GM12878 (cell line): ENCODE results near the gene GTF3C1. TPM values are rescaled to one million over a fixed set of nuclear protein-coding genes. Genes with fewer than 3 reads are reported as not detected.

Experiments used
- ATAC-seq: fragments of 200-7000 bp; cut with Tn5 transposase; 3 replicates; pipeline ENCODE4 v1.9.1; 2020; ENCODE audit warnings: mild to moderate bottlenecking, moderate library complexity
- BruUV-seq: library from RNA; stranded (reverse); fragments of 400-500 nt; replicated peaks from 2 replicates; lab custom pipeline; 2021; lab: Mats Ljungman, UMichigan
- CTCF ChIA-PET: fragments of 300-600 bp; sonication (Branson Sonifier 250); formaldehyde crosslinking; extraction: SDS; loops from one replicate; lab custom pipeline; 2021; ENCODE audit warnings: inconsistent platforms; lab: Yijun Ruan, JAX
- POLR2A ChIA-PET: fragments of 350-600 bp; formaldehyde crosslinking; extraction: SDS; loops from one replicate; lab custom pipeline; 2021; ENCODE audit warnings: inconsistent platforms; lab: Charles Lee
- RAD21 ChIA-PET: fragments of 300-600 bp; sonication (Branson Sonifier 250); formaldehyde crosslinking; loops from one replicate; lab custom pipeline; 2023; ENCODE audit warnings: antibody characterized with exemption; ENCODE audit not compliant: unreplicated experiment; lab: Charles Lee
- SMC1A ChIA-PET: fragments of 300-600 bp; sonication (Branson Sonifier 250); formaldehyde crosslinking; loops from one replicate; lab custom pipeline; 2023; ENCODE audit not compliant: unreplicated experiment, uncharacterized antibody; lab: Charles Lee
- DNase-seq: peaks from one replicate; pipeline ENCODE4 v3.0.0-alpha.2; 2011; ENCODE audit warnings: low read depth, low spot score
- FAIRE-seq: peaks from 3 replicates; lab custom pipeline; 2011; peaks lifted over from hg19 to GRCh38; lab: Jason Lieb, UNC
- H2AFZ ChIP-seq: 2 replicates; pipeline ENCODE4 v1.6.0; 2011; ENCODE audit warnings: low read depth, low read length, control low read depth; ENCODE audit not compliant: control insufficient read depth
- H3K27ac ChIP-seq: 2 replicates; pipeline ENCODE4 v1.5.1; 2011; ENCODE audit warnings: control low read depth; ENCODE audit not compliant: control insufficient read depth, insufficient read depth
- H3K27me3 ChIP-seq, 2 experiments: replicated peaks in 1 of 2; 2 replicates each; pipeline versions ENCODE4 v1.6.0 to v1.6.1; 2011; ENCODE audit warnings: low read length in 1 of 2; ENCODE audit not compliant: control insufficient read depth in 2 of 2, insufficient read depth in 2 of 2
- H3K36me3 ChIP-seq, 2 experiments: 2 replicates each; pipeline ENCODE4 v1.5.1; 2011; ENCODE audit warnings: low read length in 1 of 2; ENCODE audit not compliant: control insufficient read depth in 2 of 2, insufficient read depth in 2 of 2
- H3K4me1 ChIP-seq: 2 replicates; pipeline ENCODE4 v1.6.1; 2011; ENCODE audit warnings: mild to moderate bottlenecking, low read length, moderate library complexity, mixed read lengths; ENCODE audit not compliant: control insufficient read depth, insufficient read depth
- H3K4me2 ChIP-seq: 2 replicates; pipeline ENCODE4 v1.6.0; 2011; ENCODE audit warnings: control low read depth; ENCODE audit not compliant: control insufficient read depth, insufficient read depth
- H3K4me3 ChIP-seq: fragments of 200-600 bp; sonication (generic); 2 replicates; pipeline ENCODE4 v1.5.1; 2016
- H3K79me2 ChIP-seq: 2 replicates; pipeline ENCODE4 v1.6.0; 2011; ENCODE audit warnings: low read length; ENCODE audit not compliant: control insufficient read depth, insufficient read depth
- H3K9ac ChIP-seq: 2 replicates; pipeline ENCODE4 v1.8.0; 2011; ENCODE audit warnings: low read length, control low read depth, mixed read lengths; ENCODE audit not compliant: control insufficient read depth, insufficient read depth
- H3K9me3 ChIP-seq: replicated peaks from 3 replicates; pipeline ENCODE4 v1.5.1; 2011; ENCODE audit warnings: mild to moderate bottlenecking, low read length; ENCODE audit not compliant: control insufficient read depth, insufficient read depth
- H4K20me1 ChIP-seq: 2 replicates; pipeline ENCODE4 v1.6.0; 2011; ENCODE audit not compliant: control insufficient read depth, insufficient read depth
- EP300 ChIP-seq, 2 experiments: fragments of 150-350 bp in 1 of 2; IDR thresholded peaks; 2 replicates each; pipeline ENCODE4 v1.6.1; 2011 to 2012; ENCODE audit warnings: low read depth in 2 of 2, low read length in 2 of 2, borderline replicate concordance in 1 of 2, improper control_type of control experiment in 1 of 2, inconsistent platforms in 1 of 2; ENCODE audit not compliant: control insufficient read depth in 1 of 2
- GATAD2B ChIP-seq: fragments of 450-650 bp; conservative IDR thresholded peaks from 2 replicates; pipeline ENCODE4 v1.6.1; 2017; ENCODE audit warnings: low read depth, mild to moderate bottlenecking, moderate library complexity
- HDGF ChIP-seq: fragments of 450-650 bp; IDR thresholded peaks from 2 replicates; pipeline ENCODE4 v1.6.1; 2016; ENCODE audit warnings: antibody characterized with exemption
- IRF4 ChIP-seq: IDR thresholded peaks from 2 replicates; pipeline ENCODE4 v1.6.1; 2011; ENCODE audit warnings: low read depth, low read length
- MTA3 ChIP-seq: IDR thresholded peaks from 2 replicates; pipeline ENCODE4 v1.6.1; 2012; ENCODE audit warnings: low read length, inconsistent platforms, borderline replicate concordance
- NFYA ChIP-seq: IDR thresholded peaks from 2 replicates; pipeline ENCODE4 v1.6.1; 2011; ENCODE audit warnings: low read depth, mild to moderate bottlenecking, low read length, improper control_type of control experiment, borderline replicate concordance
- NFYB ChIP-seq: IDR thresholded peaks from 2 replicates; pipeline ENCODE4 v1.6.1; 2011; ENCODE audit warnings: low read depth, mild to moderate bottlenecking, low read length, improper control_type of control experiment, moderate library complexity; ENCODE audit not compliant: insufficient read depth
- RAD51 ChIP-seq: fragments of 450-650 bp; IDR thresholded peaks from 2 replicates; pipeline ENCODE4 v1.6.1; 2016; ENCODE audit warnings: moderate library complexity, mild to moderate bottlenecking, inconsistent platforms
- RFX5 ChIP-seq: IDR thresholded peaks from 2 replicates; pipeline ENCODE4 v1.6.1; 2011; ENCODE audit warnings: low read depth, low read length, improper control_type of control experiment
- SMC3 ChIP-seq: IDR thresholded peaks from 2 replicates; pipeline ENCODE4 v1.6.1; 2011; ENCODE audit warnings: low read length, improper control_type of control experiment, borderline replicate concordance
- WGBS: methylation state at CpG from one replicate; pipeline ENCODE4 v1.1.6; 2016; ENCODE audit warnings: low lambda C conversion rate; ENCODE audit not compliant: insufficient replicate concordance, insufficient coverage; ENCODE audit errors: missing lambda C conversion rate; 5-methylcytosine and 5-hydroxymethylcytosine counted together
- in situ Hi-C: fragments of 300-500 bp; cut with MboI; formaldehyde crosslinking; loops from 9 replicates; pipeline ENCODE4 v1.14.3; 2018; ENCODE audit warnings: mixed read lengths
- intact Hi-C: fragments of 100-400 bp; cut with micrococcal nuclease; formaldehyde crosslinking; loops from one replicate; pipeline ENCODE4 v1.14.2; 2022; ENCODE audit not compliant: unreplicated experiment
- polyA plus RNA-seq, 11 experiments: library from polyadenylated mRNA; depleted of rRNA in 4 of 11; unstranded in 6 of 11; stranded (reverse) in 5 of 11; fragments of >200 nt; fragmentation: Nextera tagmentation in 4 of 11; fragmentation: Illumina TruSeq in 1 of 11; extraction: Ambion mirVana in 4 of 11; extraction: Trizol in 1 of 11; gene quantifications; 1 replicate in 1 of 11; 2 replicates in 10 of 11; pipeline versions ENCODE4 v1.2.1 to v1.2.3, GENCODE V29; 2011 to 2016; ENCODE audit warnings: inconsistent platforms in 2 of 11, missing spikeins in 2 of 11, low read depth in 1 of 11
- total RNA-seq, 4 experiments: library from RNA; depleted of rRNA in 3 of 4; stranded (reverse); fragments of >200 nt in 3 of 4; fragmentation: Illumina TruSeq in 1 of 4; extraction: Trizol in 1 of 4; gene quantifications; 2 replicates each; pipeline versions ENCODE4 v1.2.1 to v1.2.3, GENCODE V29; 2013 to 2021
- TF ChIP-seq, protein P1 (sequence below): fragments of 450-650 bp; IDR thresholded peaks from 2 replicates; pipeline ENCODE4 v1.6.1; 2016; ENCODE audit warnings: mild to moderate bottlenecking, moderate library complexity, borderline replicate concordance
- TF ChIP-seq, protein P2 (sequence below): IDR thresholded peaks from 2 replicates; pipeline ENCODE4 v1.6.1; 2011; ENCODE audit warnings: low read depth, low read length, improper control_type of control experiment, borderline replicate concordance
- TF ChIP-seq, protein P3 (sequence below): fragments of 450-650 bp; IDR thresholded peaks from 2 replicates; pipeline ENCODE4 v1.6.1; 2016; ENCODE audit warnings: mild to moderate bottlenecking
- TF ChIP-seq, protein P4 (sequence below): IDR thresholded peaks from 2 replicates; pipeline ENCODE4 v1.6.1; 2012; ENCODE audit warnings: low read length, inconsistent platforms

Gene GTF3C1
- total and polyA plus RNA-seq, 10 of the 15 experiments (the other 5 are each of a cell fraction or from before 2014, with no cell fraction given), result 0.98 to 60.9 (median 34.3) TPM

DNA sequence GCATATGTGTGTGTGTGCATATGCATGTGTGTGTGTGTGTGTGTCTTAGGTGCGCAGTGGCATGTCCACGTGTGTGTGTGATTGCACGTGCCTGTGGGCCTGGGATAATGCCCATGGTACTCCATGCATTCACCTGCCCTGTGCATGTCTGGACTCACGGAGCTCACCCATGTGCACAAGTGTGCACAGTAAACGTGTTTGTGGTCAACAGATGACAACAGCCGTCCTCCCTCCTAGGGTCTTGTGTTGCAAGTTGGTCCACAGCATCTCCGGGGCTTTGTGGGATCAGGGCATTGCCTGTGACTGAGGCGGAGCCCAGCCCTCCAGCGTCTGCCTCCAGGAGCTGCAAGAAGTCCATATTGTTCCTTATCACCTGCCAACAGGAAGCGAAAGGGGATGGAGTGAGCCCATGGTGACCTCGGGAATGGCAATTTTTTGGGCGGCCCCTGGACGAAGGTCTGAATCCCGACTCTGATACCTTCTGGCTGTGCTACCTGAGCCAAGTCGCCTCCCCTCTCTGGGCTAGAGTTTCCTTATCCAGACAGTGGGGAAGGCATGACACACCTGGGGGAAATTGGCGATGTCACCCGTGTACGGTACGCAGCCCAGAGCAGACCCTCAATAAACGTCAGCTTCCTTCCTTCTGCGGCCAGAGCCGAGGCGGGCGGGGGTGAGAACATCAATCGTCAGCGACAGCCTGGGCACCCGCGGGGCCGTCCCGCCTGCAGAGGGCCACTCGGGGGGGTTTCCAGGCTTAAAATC, 100.1 kb downstream of the GTF3C1 start:
- ChIA-PET POLR2A (interaction anchor here (1.0 to 8.4 kb wide), 10 partner anchors 9 to 250 kb away, joined by 3 to 132 read pairs (median 8); partner anchors contain the start of gene IL21R), SMC1A (interaction anchor here (1.1 to 7.8 kb wide), 14 partner anchors 10 to 295 kb away, joined by 3 to 82 read pairs (median 8); partner anchors contain the start of gene IL21R), RAD21 (interaction anchor here (1.1 to 9.5 kb wide), 12 partner anchors 19 to 270 kb away, joined by 3 to 145 read pairs (median 10); partner anchors contain the start of gene IL21R), CTCF (interaction anchor here (1.1 to 9.7 kb wide), 9 partner anchors 12 to 270 kb away, joined by 3 to 106 read pairs (median 20); no protein-coding TSS in a partner anchor)
- no peak overlapping the region for H2AFZ ChIP-seq
- peaks cover 37 to 38% of the 10 kb centered on the region in 2 experiments for H3K36me3 ChIP-seq
- intact Hi-C loops, result loop anchor here (2.0 to 5.0 kb wide), 2 partner anchors 41 to 62 kb away; no protein-coding TSS in a partner anchor
- in situ Hi-C loops, result loop anchor here (10.0 kb wide), 2 partner anchors 275 to 1615 kb away; no protein-coding TSS in a partner anchor
- no peaks in the 10 kb centered on the region for H4K20me1 ChIP-seq
- peak overlapping the region; percentile 67 for H3K4me2 ChIP-seq
- H3K27ac ChIP-seq, result peak overlapping the region; percentile 66
- peaks cover 4% of the 10 kb centered on the region for H3K9me3 ChIP-seq
- DNase-seq (no peak), FAIRE-seq (no peak), ATAC-seq (peak; percentile 79)
- H3K4me1 ChIP-seq, result peaks cover 57% of the 10 kb centered on the region
- no peak overlapping the region for H3K9ac ChIP-seq
- 11% methylated on average over 31 of the region's 31 CpGs for WGBS
- no peaks in the 10 kb centered on the region for H3K27me3 ChIP-seq
- H3K4me3 ChIP-seq, result no peak overlapping the region
- BruUV-seq, result TSS peak; percentile 31
- H3K79me2 ChIP-seq, result no peaks in the 10 kb centered on the region
- TF ChIP-seq, protein P1, sequence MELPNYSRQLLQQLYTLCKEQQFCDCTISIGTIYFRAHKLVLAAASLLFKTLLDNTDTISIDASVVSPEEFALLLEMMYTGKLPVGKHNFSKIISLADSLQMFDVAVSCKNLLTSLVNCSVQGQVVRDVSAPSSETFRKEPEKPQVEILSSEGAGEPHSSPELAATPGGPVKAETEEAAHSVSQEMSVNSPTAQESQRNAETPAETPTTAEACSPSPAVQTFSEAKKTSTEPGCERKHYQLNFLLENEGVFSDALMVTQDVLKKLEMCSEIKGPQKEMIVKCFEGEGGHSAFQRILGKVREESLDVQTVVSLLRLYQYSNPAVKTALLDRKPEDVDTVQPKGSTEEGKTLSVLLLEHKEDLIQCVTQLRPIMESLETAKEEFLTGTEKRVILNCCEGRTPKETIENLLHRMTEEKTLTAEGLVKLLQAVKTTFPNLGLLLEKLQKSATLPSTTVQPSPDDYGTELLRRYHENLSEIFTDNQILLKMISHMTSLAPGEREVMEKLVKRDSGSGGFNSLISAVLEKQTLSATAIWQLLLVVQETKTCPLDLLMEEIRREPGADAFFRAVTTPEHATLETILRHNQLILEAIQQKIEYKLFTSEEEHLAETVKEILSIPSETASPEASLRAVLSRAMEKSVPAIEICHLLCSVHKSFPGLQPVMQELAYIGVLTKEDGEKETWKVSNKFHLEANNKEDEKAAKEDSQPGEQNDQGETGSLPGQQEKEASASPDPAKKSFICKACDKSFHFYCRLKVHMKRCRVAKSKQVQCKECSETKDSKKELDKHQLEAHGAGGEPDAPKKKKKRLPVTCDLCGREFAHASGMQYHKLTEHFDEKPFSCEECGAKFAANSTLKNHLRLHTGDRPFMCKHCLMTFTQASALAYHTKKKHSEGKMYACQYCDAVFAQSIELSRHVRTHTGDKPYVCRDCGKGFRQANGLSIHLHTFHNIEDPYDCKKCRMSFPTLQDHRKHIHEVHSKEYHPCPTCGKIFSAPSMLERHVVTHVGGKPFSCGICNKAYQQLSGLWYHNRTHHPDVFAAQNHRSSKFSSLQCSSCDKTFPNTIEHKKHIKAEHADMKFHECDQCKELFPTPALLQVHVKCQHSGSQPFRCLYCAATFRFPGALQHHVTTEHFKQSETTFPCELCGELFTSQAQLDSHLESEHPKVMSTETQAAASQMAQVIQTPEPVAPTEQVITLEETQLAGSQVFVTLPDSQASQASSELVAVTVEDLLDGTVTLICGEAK, result no peak
- peak; percentile 90 for TF ChIP-seq HDGF
- TF ChIP-seq MTA3, result peak; percentile 40; the same call in 1 of the 2 replicates
- TF ChIP-seq SMC3, result no peak
- no peak for TF ChIP-seq IRF4
- no peak for TF ChIP-seq NFYA
- TF ChIP-seq, protein P2, sequence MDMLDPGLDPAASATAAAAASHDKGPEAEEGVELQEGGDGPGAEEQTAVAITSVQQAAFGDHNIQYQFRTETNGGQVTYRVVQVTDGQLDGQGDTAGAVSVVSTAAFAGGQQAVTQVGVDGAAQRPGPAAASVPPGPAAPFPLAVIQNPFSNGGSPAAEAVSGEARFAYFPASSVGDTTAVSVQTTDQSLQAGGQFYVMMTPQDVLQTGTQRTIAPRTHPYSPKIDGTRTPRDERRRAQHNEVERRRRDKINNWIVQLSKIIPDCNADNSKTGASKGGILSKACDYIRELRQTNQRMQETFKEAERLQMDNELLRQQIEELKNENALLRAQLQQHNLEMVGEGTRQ, result no peak
- TF ChIP-seq NFYB, result no peak
- no peak for TF ChIP-seq RAD51
- TF ChIP-seq RFX5, result no peak
- TF ChIP-seq, protein P3, sequence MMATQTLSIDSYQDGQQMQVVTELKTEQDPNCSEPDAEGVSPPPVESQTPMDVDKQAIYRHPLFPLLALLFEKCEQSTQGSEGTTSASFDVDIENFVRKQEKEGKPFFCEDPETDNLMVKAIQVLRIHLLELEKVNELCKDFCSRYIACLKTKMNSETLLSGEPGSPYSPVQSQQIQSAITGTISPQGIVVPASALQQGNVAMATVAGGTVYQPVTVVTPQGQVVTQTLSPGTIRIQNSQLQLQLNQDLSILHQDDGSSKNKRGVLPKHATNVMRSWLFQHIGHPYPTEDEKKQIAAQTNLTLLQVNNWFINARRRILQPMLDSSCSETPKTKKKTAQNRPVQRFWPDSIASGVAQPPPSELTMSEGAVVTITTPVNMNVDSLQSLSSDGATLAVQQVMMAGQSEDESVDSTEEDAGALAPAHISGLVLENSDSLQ, result peak; percentile 87
- TF ChIP-seq GATAD2B, result peak; percentile 85
- TF ChIP-seq EP300 (IDR thresholded peaks at IDR 0.05; ENCODE audit: borderline replicate concordance in 1 of 2, control insufficient read depth in 1 of 2, low read depth in 2 of 2, low read length in 2 of 2), result peak; percentile 81; a peak in 3 of 4 replicates
- TF ChIP-seq, protein P4, sequence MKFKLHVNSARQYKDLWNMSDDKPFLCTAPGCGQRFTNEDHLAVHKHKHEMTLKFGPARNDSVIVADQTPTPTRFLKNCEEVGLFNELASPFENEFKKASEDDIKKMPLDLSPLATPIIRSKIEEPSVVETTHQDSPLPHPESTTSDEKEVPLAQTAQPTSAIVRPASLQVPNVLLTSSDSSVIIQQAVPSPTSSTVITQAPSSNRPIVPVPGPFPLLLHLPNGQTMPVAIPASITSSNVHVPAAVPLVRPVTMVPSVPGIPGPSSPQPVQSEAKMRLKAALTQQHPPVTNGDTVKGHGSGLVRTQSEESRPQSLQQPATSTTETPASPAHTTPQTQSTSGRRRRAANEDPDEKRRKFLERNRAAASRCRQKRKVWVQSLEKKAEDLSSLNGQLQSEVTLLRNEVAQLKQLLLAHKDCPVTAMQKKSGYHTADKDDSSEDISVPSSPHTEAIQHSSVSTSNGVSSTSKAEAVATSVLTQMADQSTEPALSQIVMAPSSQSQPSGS, result peak; percentile 75; the same call in 1 of the 2 replicates
